ENCODE measurements around the gene NRM. TPM values are rescaled to one million over a fixed set of nuclear protein-coding genes. Genes with fewer than 3 reads are reported as not detected.

Gene NRM
- total RNA-seq, 4 donors from 2014 or later: 6.0 to 13.3 (median 6.9) TPM

DNA sequence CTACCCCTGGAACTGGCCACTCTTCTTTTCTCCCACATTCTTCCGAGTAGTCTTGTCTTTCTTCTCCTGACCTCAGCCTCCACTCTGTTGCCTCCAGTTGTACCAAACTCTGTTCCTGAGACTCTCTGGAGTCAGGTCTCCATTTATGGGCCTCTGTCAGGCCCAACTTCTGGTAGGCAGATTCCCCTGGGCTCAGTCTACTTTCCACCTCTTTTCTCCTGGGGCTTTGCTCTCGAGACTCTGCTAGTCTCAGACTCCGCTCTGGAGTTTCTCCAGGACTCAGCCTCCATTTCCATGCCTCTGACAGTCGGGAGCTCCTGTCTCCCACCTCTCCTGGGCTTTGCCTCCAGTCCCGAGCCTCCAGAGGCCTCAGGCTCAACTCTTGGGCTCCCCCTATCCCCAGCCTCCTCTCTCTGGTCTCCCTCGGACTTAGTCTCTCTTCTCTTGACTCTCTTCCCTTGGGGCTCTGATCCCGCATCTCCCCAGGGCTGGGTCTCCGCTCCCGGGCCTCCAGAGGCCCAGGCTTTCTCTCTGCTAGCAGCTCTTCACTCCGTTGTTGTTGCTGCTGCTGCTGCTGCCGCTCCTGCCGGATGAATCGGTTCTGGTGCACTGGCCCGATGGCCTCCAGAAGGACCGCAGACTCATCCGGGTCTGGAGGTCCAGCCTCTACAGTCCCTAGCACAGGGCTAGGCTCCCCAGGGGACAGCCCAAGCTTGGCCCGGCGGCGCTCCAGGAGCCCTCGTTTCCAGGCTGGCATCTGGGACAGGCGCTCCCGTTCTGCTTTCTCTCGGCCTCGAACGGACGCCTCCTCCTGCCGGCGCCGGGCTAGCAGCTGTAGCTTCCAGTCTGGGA lies 5.4 kb downstream of the NRM start:
- Histone ChIP-seq H3K4me3 (peak overlapping the region; percentile 73 to 92 (median 83)), H3K27ac (peak overlapping the region; percentile 97 to 99 (median 98)), H3K27me3 (no peaks in the 10 kb centered on the region), H3K36me3 (peaks cover 0 to 7% (median 0%) of the 10 kb centered on the region in 3 donors), H3K9me3 (no peaks in the 10 kb centered on the region), H3K4me1 (peaks cover 0 to 87% (median 65%) of the 10 kb centered on the region in 4 donors)
- no peak for DNase-seq (ENCODE audit: low spot score in 2 of 2)
- no peak for TF ChIP-seq EP300 (IDR thresholded peaks at IDR 0.05)
- TF ChIP-seq, protein P1, sequence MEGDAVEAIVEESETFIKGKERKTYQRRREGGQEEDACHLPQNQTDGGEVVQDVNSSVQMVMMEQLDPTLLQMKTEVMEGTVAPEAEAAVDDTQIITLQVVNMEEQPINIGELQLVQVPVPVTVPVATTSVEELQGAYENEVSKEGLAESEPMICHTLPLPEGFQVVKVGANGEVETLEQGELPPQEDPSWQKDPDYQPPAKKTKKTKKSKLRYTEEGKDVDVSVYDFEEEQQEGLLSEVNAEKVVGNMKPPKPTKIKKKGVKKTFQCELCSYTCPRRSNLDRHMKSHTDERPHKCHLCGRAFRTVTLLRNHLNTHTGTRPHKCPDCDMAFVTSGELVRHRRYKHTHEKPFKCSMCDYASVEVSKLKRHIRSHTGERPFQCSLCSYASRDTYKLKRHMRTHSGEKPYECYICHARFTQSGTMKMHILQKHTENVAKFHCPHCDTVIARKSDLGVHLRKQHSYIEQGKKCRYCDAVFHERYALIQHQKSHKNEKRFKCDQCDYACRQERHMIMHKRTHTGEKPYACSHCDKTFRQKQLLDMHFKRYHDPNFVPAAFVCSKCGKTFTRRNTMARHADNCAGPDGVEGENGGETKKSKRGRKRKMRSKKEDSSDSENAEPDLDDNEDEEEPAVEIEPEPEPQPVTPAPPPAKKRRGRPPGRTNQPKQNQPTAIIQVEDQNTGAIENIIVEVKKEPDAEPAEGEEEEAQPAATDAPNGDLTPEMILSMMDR (IDR thresholded peaks at IDR 0.05): no peak
- TF ChIP-seq POLR2A (IDR thresholded peaks at IDR 0.05): no peak
- 10 to 11% methylated on average over 28 to 29 of the region's 29 CpGs for WGBS, 2 donors

DNA sequence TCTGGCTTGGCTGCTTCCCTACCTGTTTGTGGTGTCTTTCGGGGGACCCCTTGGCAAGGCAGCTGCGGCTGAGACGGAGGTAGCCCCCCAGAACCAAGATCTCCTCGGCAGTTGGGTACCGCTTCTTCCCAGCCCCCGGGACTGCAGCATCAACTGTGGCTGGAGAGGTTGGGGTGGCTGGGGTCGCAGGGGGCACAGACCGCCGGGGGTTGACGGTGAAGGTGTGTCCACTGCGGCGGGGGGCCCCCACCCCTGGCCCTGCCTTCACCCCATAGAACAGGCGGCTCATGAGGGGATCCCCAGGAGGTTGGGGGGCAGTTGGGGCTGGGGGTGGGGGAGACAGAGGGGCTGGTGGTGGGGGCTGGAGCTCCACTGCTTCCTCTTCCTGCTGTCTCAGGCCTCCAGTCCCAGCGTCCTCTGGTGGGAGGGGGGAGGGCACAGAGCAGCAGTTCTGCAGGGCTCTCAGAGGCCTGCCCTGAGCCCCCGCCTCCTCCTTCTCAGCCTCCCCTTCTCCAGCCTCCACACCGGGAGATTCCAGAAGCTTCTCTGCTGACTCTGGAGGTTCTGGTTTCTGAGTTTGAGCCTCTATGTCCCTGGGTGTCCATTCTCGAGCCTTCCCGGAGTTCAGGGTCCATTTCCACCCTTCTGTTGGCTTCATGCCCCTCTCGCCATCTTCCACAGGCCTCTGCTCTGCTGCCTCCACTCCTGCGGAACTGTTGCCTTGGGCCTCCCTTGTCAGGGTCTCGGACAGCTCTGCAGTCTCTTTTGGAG lies 6.2 kb downstream of the NRM start:
- H3K27ac ChIP-seq: peak overlapping the region; percentile 97 to 99 (median 98)
- H3K4me1 ChIP-seq: peaks cover 0 to 87% (median 66%) of the 10 kb centered on the region in 4 donors
- peak overlapping the region; percentile 73 to 92 (median 83) for H3K4me3 ChIP-seq
- DNase-seq (ENCODE audit: low spot score in 2 of 2): peak in 1 of 2 donors; percentile 39
- no peaks in the 10 kb centered on the region for H3K27me3 ChIP-seq
- 5 to 9% methylated on average over 12 to 17 of the region's 21 CpGs for WGBS, 2 donors
- no peaks in the 10 kb centered on the region for H3K9me3 ChIP-seq
- peaks cover 0 to 16% (median 0%) of the 10 kb centered on the region in 3 donors for H3K36me3 ChIP-seq
- TF ChIP-seq EP300 (IDR thresholded peaks at IDR 0.05) (no peak), POLR2A (IDR thresholded peaks at IDR 0.05) (no peak)
- TF ChIP-seq, protein P1 (IDR thresholded peaks at IDR 0.05): no peak

DNA sequence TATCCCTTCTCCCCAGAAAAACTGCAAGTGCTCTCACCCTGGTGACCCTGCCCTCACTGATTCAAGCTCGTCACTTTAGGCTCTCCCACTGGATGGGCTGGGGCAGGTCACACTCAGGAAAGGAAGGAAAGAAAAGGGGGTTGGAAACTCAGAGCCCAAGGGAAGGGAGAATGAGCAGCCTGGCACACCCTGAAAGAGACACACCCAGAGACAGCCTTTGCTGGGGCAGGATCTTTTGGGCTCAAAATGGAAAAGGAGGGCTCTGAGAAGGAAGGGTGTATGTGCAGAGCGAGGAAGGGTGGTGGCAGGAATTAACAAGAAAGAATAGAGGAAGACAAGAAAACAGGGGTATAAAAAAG lies 6.8 kb downstream of the NRM start:
- peaks cover 0 to 17% (median 0%) of the 10 kb centered on the region in 3 donors for H3K36me3 ChIP-seq
- 2% methylated on average over 2 of the region's 2 CpGs for whole genome bisulfite sequencing, 2 donors
- peak overlapping the region; percentile 73 to 92 (median 83) for H3K4me3 ChIP-seq
- DNase-seq (ENCODE audit: low spot score in 2 of 2): no peak
- TF ChIP-seq POLR2A (IDR thresholded peaks at IDR 0.05) (no peak), EP300 (IDR thresholded peaks at IDR 0.05) (no peak)
- TF ChIP-seq, protein P1 (IDR thresholded peaks at IDR 0.05): no peak
- H3K4me1 ChIP-seq: peaks cover 0 to 87% (median 66%) of the 10 kb centered on the region in 4 donors
- H3K27ac ChIP-seq: peak overlapping the region; percentile 97 to 99 (median 98)
- H3K27me3 ChIP-seq: no peaks in the 10 kb centered on the region
- H3K9me3 ChIP-seq: no peaks in the 10 kb centered on the region

DNA sequence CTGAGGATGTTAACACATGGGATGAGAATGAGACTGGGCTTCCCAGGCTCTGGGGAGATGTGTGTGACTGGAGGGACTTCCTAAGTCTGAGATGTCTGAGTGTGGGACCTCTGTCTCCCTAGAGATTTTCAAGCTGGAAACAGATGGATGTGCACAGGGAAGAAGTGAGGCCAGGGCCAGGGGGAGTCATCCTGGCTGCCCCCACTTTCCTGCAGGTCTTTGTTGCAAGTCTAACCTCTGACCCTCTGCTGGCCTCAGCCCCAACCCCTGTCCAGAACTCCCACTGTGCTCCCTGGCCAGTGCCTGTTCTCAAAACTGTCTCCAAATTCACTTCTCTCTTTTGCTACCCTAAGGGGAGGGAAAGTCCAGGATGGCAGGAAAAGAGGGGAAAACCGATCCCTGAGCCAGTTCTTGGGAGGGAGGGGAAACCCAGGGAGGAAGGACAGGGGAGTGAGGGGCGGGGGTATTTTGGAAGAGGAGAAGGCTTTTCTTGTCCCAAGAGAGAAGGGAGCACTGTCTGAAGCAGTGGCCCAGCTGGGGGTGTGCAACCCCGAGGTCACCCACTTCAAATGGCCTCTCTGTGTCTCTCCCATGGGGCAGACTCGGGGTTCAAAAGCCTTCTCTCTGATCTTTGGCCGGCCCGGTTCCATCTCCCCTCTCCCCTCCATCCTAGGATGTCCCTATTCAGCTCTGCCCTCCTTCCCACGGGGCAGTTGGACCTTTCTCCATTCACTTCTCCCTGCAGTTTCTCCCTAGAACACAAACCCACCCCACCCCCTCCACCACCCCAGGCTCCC lies 7.4 kb downstream of the NRM start:
- whole genome bisulfite sequencing, 2 donors: 0 to 5% methylated on average over 7 of the region's 7 CpGs
- Histone ChIP-seq H3K27me3 (no peaks in the 10 kb centered on the region), H3K4me1 (peaks cover 0 to 87% (median 62%) of the 10 kb centered on the region in 4 donors), H3K9me3 (no peaks in the 10 kb centered on the region), H3K36me3 (peaks cover 0 to 22% (median 3%) of the 10 kb centered on the region in 3 donors), H3K4me3 (peak overlapping the region; percentile 73 to 92 (median 83)), H3K27ac (peak overlapping the region; percentile 97 to 99 (median 98))
- no peak for DNase-seq (ENCODE audit: low spot score in 2 of 2)
- TF ChIP-seq POLR2A (IDR thresholded peaks at IDR 0.05) (no peak), EP300 (IDR thresholded peaks at IDR 0.05) (no peak)
- TF ChIP-seq, protein P1 (IDR thresholded peaks at IDR 0.05): no peak
